SK-N-SH treated with all-trans-retinoic acid at 6 μM for 48 hours (cell line): ENCODE measurements around the gene TANGO2.

ENCODE experiments used
- ATAC-seq: fragments of 200-7000 bp; cut with Tn5 transposase; 3 replicates; pipeline ENCODE4 v1.9.1; 2020; ENCODE audit warnings: mild to moderate bottlenecking, moderate library complexity
- ARNTL ChIP-seq: fragments of 450-650 bp; formaldehyde crosslinking; IDR thresholded peaks from 2 replicates; pipeline ENCODE4 v1.5.0; 2020; ENCODE audit warnings: low read depth, mild to moderate bottlenecking, moderate library complexity, borderline replicate concordance
- BACH2 ChIP-seq: fragments of 250-450 bp; sonication (Bioruptor Pico); IDR thresholded peaks from 2 replicates; pipeline ENCODE4 v1.9.0; 2021; ENCODE audit warnings: mild to moderate bottlenecking, borderline replicate concordance
- CSDC2 ChIP-seq: fragments of 250-450 bp; sonication (Bioruptor Pico); IDR thresholded peaks from 2 replicates; pipeline ENCODE4 v1.5.0; 2020; ENCODE audit warnings: mild to moderate bottlenecking, moderate library complexity
- ESRRG ChIP-seq: fragments of 250-450 bp; sonication (Bioruptor Pico); IDR thresholded peaks from 2 replicates; pipeline ENCODE4 v1.6.1; 2021; ENCODE audit warnings: mild to moderate bottlenecking
- GLIS3 ChIP-seq: fragments of 250-450 bp; sonication (Bioruptor Pico); IDR thresholded peaks from 2 replicates; pipeline ENCODE4 v1.5.0; 2020; ENCODE audit warnings: mild to moderate bottlenecking, moderate library complexity
- ISL1 ChIP-seq: fragments of 250-450 bp; sonication (Bioruptor Pico); IDR thresholded peaks from 2 replicates; pipeline ENCODE4 v2.1.2; 2022; ENCODE audit warnings: mild to moderate bottlenecking, moderate library complexity
- OSR1 ChIP-seq: fragments of 250-450 bp; sonication (Bioruptor Pico); IDR thresholded peaks from 2 replicates; pipeline ENCODE4 v1.8.0; 2022; ENCODE audit warnings: moderate library complexity, mild to moderate bottlenecking, inconsistent platforms
- PPARA ChIP-seq: fragments of 250-450 bp; sonication (Bioruptor Pico); IDR thresholded peaks from 2 replicates; pipeline ENCODE4 v1.5.0; 2020; ENCODE audit warnings: mild to moderate bottlenecking, borderline replicate concordance
- SNAI2 ChIP-seq: fragments of 250-450 bp; sonication (Bioruptor Pico); IDR thresholded peaks from 2 replicates; pipeline ENCODE4 v1.5.0; 2020; ENCODE audit warnings: mild to moderate bottlenecking, moderate library complexity
- TCF4 ChIP-seq: fragments of 250-450 bp; sonication (Bioruptor Pico); IDR thresholded peaks from 2 replicates; pipeline ENCODE4 v1.8.0; 2021; ENCODE audit warnings: mild to moderate bottlenecking, moderate library complexity, borderline replicate concordance
- TOX ChIP-seq: fragments of 250-450 bp; sonication (Bioruptor Pico); IDR thresholded peaks from 2 replicates; pipeline ENCODE4 v1.8.0; 2021; ENCODE audit warnings: mild to moderate bottlenecking, moderate library complexity, borderline replicate concordance
- TSHZ2 ChIP-seq: fragments of 250-450 bp; sonication (Bioruptor Pico); IDR thresholded peaks from 2 replicates; pipeline ENCODE4 v1.5.0; 2020; ENCODE audit warnings: mild to moderate bottlenecking, moderate library complexity
- ZC3H10 ChIP-seq: fragments of 250-450 bp; sonication (Bioruptor Pico); IDR thresholded peaks from 2 replicates; pipeline ENCODE4 v1.5.1; 2021; ENCODE audit warnings: mild to moderate bottlenecking, moderate library complexity
- ZFP3 ChIP-seq: fragments of 250-450 bp; sonication (Bioruptor Pico); IDR thresholded peaks from 2 replicates; pipeline ENCODE4 v1.5.0; 2020; ENCODE audit warnings: mild to moderate bottlenecking, moderate library complexity
- ZNF565 ChIP-seq: fragments of 450-650 bp; formaldehyde crosslinking; conservative IDR thresholded peaks from 2 replicates; pipeline ENCODE4 v1.5.0; 2020; ENCODE audit warnings: low read depth, mild to moderate bottlenecking, moderate library complexity
- ZNF70 ChIP-seq: fragments of 450-650 bp; formaldehyde crosslinking; IDR thresholded peaks from 2 replicates; pipeline ENCODE4 v1.5.0; 2020; ENCODE audit warnings: mild to moderate bottlenecking, moderate library complexity
- TF ChIP-seq, protein P1 (sequence below): fragments of 250-450 bp; sonication (Bioruptor Pico); IDR thresholded peaks from 2 replicates; pipeline ENCODE4 v1.8.0; 2021; ENCODE audit warnings: low read depth, mild to moderate bottlenecking, moderate library complexity, borderline replicate concordance
- TF ChIP-seq, protein P2 (sequence below): fragments of 250-450 bp; sonication (Bioruptor Pico); IDR thresholded peaks from 2 replicates; pipeline ENCODE4 v1.8.0; 2020; ENCODE audit warnings: mild to moderate bottlenecking, moderate library complexity, borderline replicate concordance
- TF ChIP-seq, protein P3 (sequence below): fragments of 250-450 bp; sonication (Bioruptor Pico); IDR thresholded peaks from 2 replicates; pipeline ENCODE4 v1.5.1; 2021; ENCODE audit warnings: mild to moderate bottlenecking, moderate library complexity

The TANGO2 gene

GRCh38 chr22:19997561-19998231 is 23.2 kb upstream of the TANGO2 start:
- TF ChIP-seq TCF4 (no peak), ZC3H10 (CRISPR knock-in tag) (no peak), ZNF70 (CRISPR knock-in tag) (no peak), OSR1 (no peak), ZNF565 (CRISPR knock-in tag) (no peak), BACH2 (CRISPR knock-in tag) (no peak), SNAI2 (CRISPR knock-in tag) (no peak), ESRRG (CRISPR knock-in tag) (no peak), PPARA (CRISPR knock-in tag) (no peak), TOX (CRISPR knock-in tag) (no peak), ISL1 (CRISPR knock-in tag) (no peak), ARNTL (CRISPR knock-in tag) (no peak), CSDC2 (CRISPR knock-in tag) (no peak), ZFP3 (CRISPR knock-in tag) (no peak), GLIS3 (CRISPR knock-in tag) (no peak)
- TF ChIP-seq, protein P1, sequence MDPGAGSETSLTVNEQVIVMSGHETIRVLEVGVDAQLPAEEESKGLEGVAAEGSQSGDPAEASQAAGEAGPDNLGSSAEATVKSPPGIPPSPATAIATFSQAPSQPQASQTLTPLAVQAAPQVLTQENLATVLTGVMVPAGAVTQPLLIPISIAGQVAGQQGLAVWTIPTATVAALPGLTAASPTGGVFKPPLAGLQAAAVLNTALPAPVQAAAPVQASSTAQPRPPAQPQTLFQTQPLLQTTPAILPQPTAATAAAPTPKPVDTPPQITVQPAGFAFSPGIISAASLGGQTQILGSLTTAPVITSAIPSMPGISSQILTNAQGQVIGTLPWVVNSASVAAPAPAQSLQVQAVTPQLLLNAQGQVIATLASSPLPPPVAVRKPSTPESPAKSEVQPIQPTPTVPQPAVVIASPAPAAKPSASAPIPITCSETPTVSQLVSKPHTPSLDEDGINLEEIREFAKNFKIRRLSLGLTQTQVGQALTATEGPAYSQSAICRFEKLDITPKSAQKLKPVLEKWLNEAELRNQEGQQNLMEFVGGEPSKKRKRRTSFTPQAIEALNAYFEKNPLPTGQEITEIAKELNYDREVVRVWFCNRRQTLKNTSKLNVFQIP = no peak
- TF ChIP-seq, protein P2, sequence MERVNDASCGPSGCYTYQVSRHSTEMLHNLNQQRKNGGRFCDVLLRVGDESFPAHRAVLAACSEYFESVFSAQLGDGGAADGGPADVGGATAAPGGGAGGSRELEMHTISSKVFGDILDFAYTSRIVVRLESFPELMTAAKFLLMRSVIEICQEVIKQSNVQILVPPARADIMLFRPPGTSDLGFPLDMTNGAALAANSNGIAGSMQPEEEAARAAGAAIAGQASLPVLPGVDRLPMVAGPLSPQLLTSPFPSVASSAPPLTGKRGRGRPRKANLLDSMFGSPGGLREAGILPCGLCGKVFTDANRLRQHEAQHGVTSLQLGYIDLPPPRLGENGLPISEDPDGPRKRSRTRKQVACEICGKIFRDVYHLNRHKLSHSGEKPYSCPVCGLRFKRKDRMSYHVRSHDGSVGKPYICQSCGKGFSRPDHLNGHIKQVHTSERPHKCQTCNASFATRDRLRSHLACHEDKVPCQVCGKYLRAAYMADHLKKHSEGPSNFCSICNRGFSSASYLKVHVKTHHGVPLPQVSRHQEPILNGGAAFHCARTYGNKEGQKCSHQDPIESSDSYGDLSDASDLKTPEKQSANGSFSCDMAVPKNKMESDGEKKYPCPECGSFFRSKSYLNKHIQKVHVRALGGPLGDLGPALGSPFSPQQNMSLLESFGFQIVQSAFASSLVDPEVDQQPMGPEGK = no peak
- TF ChIP-seq, protein P3, sequence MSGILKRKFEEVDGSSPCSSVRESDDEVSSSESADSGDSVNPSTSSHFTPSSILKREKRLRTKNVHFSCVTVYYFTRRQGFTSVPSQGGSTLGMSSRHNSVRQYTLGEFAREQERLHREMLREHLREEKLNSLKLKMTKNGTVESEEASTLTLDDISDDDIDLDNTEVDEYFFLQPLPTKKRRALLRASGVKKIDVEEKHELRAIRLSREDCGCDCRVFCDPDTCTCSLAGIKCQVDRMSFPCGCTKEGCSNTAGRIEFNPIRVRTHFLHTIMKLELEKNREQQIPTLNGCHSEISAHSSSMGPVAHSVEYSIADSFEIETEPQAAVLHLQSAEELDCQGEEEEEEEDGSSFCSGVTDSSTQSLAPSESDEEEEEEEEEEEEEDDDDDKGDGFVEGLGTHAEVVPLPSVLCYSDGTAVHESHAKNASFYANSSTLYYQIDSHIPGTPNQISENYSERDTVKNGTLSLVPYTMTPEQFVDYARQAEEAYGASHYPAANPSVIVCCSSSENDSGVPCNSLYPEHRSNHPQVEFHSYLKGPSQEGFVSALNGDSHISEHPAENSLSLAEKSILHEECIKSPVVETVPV = no peak
- ATAC-seq = no peak

DNA sequence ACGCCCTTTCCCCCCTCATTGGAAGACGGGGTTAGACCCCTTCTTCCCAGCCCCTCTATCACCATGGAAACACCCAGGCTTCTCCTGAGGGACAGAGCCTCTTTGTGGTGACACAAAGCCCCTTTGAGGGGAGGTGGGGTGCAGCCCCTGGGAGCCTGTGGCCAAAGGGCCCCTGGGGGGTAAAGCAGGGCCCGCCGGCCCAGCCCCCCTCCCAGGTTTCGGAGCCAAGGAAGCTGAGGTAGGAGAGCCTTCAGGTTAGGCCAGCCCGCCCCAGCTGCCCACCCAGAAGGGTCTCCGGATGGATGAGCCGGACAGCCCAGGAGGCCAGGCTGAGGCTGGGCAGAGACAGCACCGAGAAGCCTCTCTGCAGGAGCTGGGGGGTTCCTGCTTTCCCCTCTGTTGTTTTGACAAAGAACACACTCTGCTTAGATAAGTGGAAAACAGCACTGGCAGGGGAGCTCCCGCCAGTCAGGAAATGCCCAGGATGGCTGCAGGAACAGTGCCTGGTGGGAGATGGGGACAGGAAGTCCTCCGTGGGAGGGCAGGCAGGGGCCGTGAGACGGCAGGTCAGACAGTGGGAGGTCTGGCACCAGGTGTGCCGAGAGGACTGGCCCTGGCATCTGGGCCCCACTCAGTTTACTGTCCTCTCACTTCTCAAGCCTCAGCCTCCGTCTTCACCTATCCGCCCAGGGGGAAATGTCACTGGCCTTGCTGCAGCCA is 22.5 kb upstream of the TANGO2 start:
- TF ChIP-seq TSHZ2 (CRISPR knock-in tag) = peak; percentile 21; the same call in 1 of the 2 replicates
- no peak for TF ChIP-seq ARNTL (CRISPR knock-in tag)
- no peak; the same call in 2 of the 3 replicates for ATAC-seq

GRCh38 chr22:19998991-19999820 is 21.7 kb upstream of the TANGO2 start:
- ATAC-seq = no peak
- no peak for TF ChIP-seq TOX (CRISPR knock-in tag)
- TF ChIP-seq PPARA (CRISPR knock-in tag) = no peak
